SK-N-SH (cell line): Measurements from ENCODE around the gene CACNA1D. TPM values are rescaled to one million over a fixed set of nuclear protein-coding genes. Genes with fewer than 3 reads are reported as not detected.

ENCODE experiments used
- CTCF ChIA-PET: fragments of 300-600, 350-600 bp; formaldehyde crosslinking; extraction: SDS; loops from one replicate; lab custom pipeline; 2021; lab: Yijun Ruan, JAX
- POLR2A ChIA-PET: fragments of 350-600 bp; sonication (Branson Sonifier 250); formaldehyde crosslinking; extraction: SDS; loops from one replicate; lab custom pipeline; 2020; ENCODE audit warnings: antibody characterized with exemption, inconsistent platforms; lab: Yijun Ruan, JAX
- DNase-seq: peaks from one replicate; pipeline ENCODE4 v3.0.0; 2012
- H2AFZ ChIP-seq: fragments of 200-600 bp; sonication (generic); 2 replicates; pipeline ENCODE4 v1.8.1; 2016; ENCODE audit warnings: antibody characterized with exemption, mild to moderate bottlenecking, low read depth
- H3F3A ChIP-seq: fragments of 200-600 bp; sonication (generic); replicated peaks from 2 replicates; pipeline ENCODE3; 2016; ENCODE audit warnings: antibody characterized with exemption, mild to moderate bottlenecking; ENCODE audit not compliant: insufficient read depth
- H3K27ac ChIP-seq, 2 experiments: fragments of 200-500 bp in 1 of 2; fragments of 200-600 bp in 1 of 2; sonication (Bioruptor generic) in 1 of 2; sonication (generic), shearing (Covaris generic) in 1 of 2; 2 replicates each; pipeline versions ENCODE4 v1.5.1 to v1.6.1; 2014 to 2016; ENCODE audit warnings: low read depth in 2 of 2, inconsistent platforms in 1 of 2, low read length in 1 of 2, mild to moderate bottlenecking in 1 of 2, mixed read lengths in 1 of 2
- H3K27me3 ChIP-seq: fragments of 200-600 bp; sonication (generic), shearing (Covaris generic); 2 replicates; pipeline ENCODE4 v1.6.1; 2016; ENCODE audit warnings: mixed run types; ENCODE audit not compliant: insufficient read depth
- H3K36me3 ChIP-seq, 2 experiments: fragments of 200-500 bp in 1 of 2; fragments of 200-600 bp in 1 of 2; sonication (Bioruptor generic) in 1 of 2; sonication (generic) in 1 of 2; replicated peaks in 1 of 2; 2 replicates each; pipeline versions ENCODE3 to v1.5.1; 2014 to 2016; ENCODE audit warnings: low read length in 1 of 2, mild to moderate bottlenecking in 1 of 2; ENCODE audit not compliant: insufficient read depth in 2 of 2, control insufficient read depth in 1 of 2
- H3K4me1 ChIP-seq, 2 experiments: fragments of 200-500 bp in 1 of 2; fragments of 200-600 bp in 1 of 2; sonication (Bioruptor generic) in 1 of 2; sonication (generic), shearing (Covaris generic) in 1 of 2; 2 replicates each; pipeline versions ENCODE4 v1.5.1 to v1.6.1; 2014 to 2016; ENCODE audit warnings: low read depth in 1 of 2, low read length in 1 of 2, mixed run types in 1 of 2; ENCODE audit not compliant: insufficient read depth in 2 of 2, control insufficient read depth in 1 of 2
- H3K4me2 ChIP-seq: fragments of 200-600 bp; sonication (generic), shearing (Covaris generic); 2 replicates; pipeline ENCODE4 v1.6.1; 2017; ENCODE audit warnings: mixed run types
- H3K4me3 ChIP-seq, 2 experiments: fragments of 200-500 bp in 1 of 2; fragments of 200-600 bp in 1 of 2; sonication (Bioruptor generic) in 1 of 2; sonication (generic), shearing (Covaris generic) in 1 of 2; 2 replicates each; pipeline versions ENCODE4 v1.5.1 to v1.8.1; 2014 to 2016; ENCODE audit warnings: low read depth in 2 of 2, inconsistent platforms in 1 of 2, low read length in 1 of 2, mild to moderate bottlenecking in 1 of 2, mixed read lengths in 1 of 2, moderate library complexity in 1 of 2
- H3K79me2 ChIP-seq: fragments of 200-600 bp; sonication (generic); 2 replicates; pipeline ENCODE4 v1.8.1; 2017; ENCODE audit warnings: mild to moderate bottlenecking; ENCODE audit not compliant: insufficient read depth
- H3K9ac ChIP-seq: fragments of 200-600 bp; sonication (generic); 2 replicates; pipeline ENCODE4 v1.6.1; 2017; ENCODE audit warnings: mixed run types
- H3K9me2 ChIP-seq: fragments of 200-600 bp; sonication (generic); 2 replicates; pipeline ENCODE4 v1.6.1; 2017; ENCODE audit warnings: mixed run types
- H3K9me3 ChIP-seq: fragments of 200-600 bp; sonication (generic); 2 replicates; pipeline ENCODE4 v1.6.1; 2017; ENCODE audit warnings: mixed run types, mild to moderate bottlenecking, moderate library complexity
- H4K20me1 ChIP-seq: fragments of 200-600 bp; sonication (generic); 2 replicates; pipeline ENCODE4 v1.6.1; 2017; ENCODE audit warnings: mild to moderate bottlenecking, mixed run types; ENCODE audit not compliant: insufficient read depth
- FOSL2 ChIP-seq: IDR thresholded peaks from 2 replicates; pipeline ENCODE4 v1.4.0; 2012; ENCODE audit warnings: low read depth, mild to moderate bottlenecking, moderate library complexity, borderline replicate concordance
- GATA2 ChIP-seq: sonication (generic); formaldehyde crosslinking; IDR thresholded peaks from 2 replicates; pipeline ENCODE4 v1.5.0; 2020; ENCODE audit warnings: mild to moderate bottlenecking, missing genetic modification reagents
- JUND ChIP-seq: IDR thresholded peaks from 2 replicates; pipeline ENCODE4 v1.4.0; 2012
- MEF2A ChIP-seq: IDR thresholded peaks from 2 replicates; pipeline ENCODE4 v1.4.0; 2012; ENCODE audit warnings: low read depth, borderline replicate concordance
- PBX3 ChIP-seq: IDR thresholded peaks from 2 replicates; pipeline ENCODE4; 2012
- POLR2AphosphoS5 ChIP-seq: IDR thresholded peaks from 2 replicates; pipeline ENCODE4 v1.6.1; 2012; ENCODE audit warnings: low read depth, low read length
- REST ChIP-seq: IDR thresholded peaks from 2 replicates; pipeline ENCODE4 v1.6.1; 2012; ENCODE audit warnings: mild to moderate bottlenecking, low read depth, low read length, moderate library complexity
- RFX5 ChIP-seq: IDR thresholded peaks from 2 replicates; pipeline ENCODE4 v1.6.1; 2012; ENCODE audit warnings: mild to moderate bottlenecking, improper control_type of control experiment, low read length
- RXRA ChIP-seq: IDR thresholded peaks from 2 replicates; pipeline ENCODE4 v1.4.0; 2012; ENCODE audit warnings: low read depth, mild to moderate bottlenecking, borderline replicate concordance
- SMC3 ChIP-seq: IDR thresholded peaks from 2 replicates; pipeline ENCODE4 v1.6.1; 2012; ENCODE audit warnings: low read depth, low read length, improper control_type of control experiment
- USF1 ChIP-seq: IDR thresholded peaks from 2 replicates; pipeline ENCODE4 v1.4.0; 2012; ENCODE audit warnings: low read depth, borderline replicate concordance
- YY1 ChIP-seq: IDR thresholded peaks from 2 replicates; pipeline ENCODE4 v1.4.0; 2012; ENCODE audit warnings: low read depth, mild to moderate bottlenecking
- WGBS: methylation state at CpG from one replicate; pipeline ENCODE4 v1.1.6; 2017; ENCODE audit warnings: low lambda C conversion rate; 5-methylcytosine and 5-hydroxymethylcytosine counted together
- polyA plus RNA-seq, 3 experiments: library from polyadenylated mRNA; depleted of rRNA; stranded (reverse); fragments of >200 nt; gene quantifications; 2 replicates each; pipeline ENCODE4 v1.2.3, GENCODE V29; 2012
- TF ChIP-seq, protein P1 (sequence below): fragments of 150-350 bp; IDR thresholded peaks from 2 replicates; pipeline ENCODE4 v1.6.1; 2016; ENCODE audit warnings: mild to moderate bottlenecking, low read depth, low read length

CACNA1D gene
- polyA plus RNA-seq, 1 of the 3 experiments (the other 2 are of a cell fraction), result 0.12 TPM

GRCh38 chr3:53711387-53711786 is 217.0 kb downstream of the CACNA1D start:
- DNase-seq, result no peak
- H3K9ac ChIP-seq, result no peak overlapping the region
- no peaks in the 10 kb centered on the region for H3K79me2 ChIP-seq
- no peak overlapping the region for H2AFZ ChIP-seq
- no peaks in the 10 kb centered on the region for H3K9me2 ChIP-seq
- H3K4me2 ChIP-seq, result no peak overlapping the region
- peaks cover 3% of the 10 kb centered on the region for H3F3A ChIP-seq
- H3K27me3 ChIP-seq, result no peaks in the 10 kb centered on the region; the same call in none of the 2 replicates
- no peak overlapping the region for H3K4me3 ChIP-seq
- H3K36me3 ChIP-seq, result no peaks in the 10 kb centered on the region
- WGBS, result 66% methylated on average over 5 of the region's 6 CpGs
- H3K4me1 ChIP-seq, result peaks cover 0 to 36% of the 10 kb centered on the region in 2 experiments; a peak in 1 of 4 replicates
- POLR2A ChIA-PET, result interaction anchor here (0.6 kb wide), 1 partner anchor 416 kb away, joined by 3 read pairs; no protein-coding TSS in a partner anchor
- TF ChIP-seq RFX5 (no peak), YY1 (no peak), POLR2AphosphoS5 (no peak), MEF2A (no peak), JUND (no peak), GATA2 (CRISPR knock-in tag) (no peak), FOSL2 (no peak), SMC3 (no peak), RXRA (no peak), REST (no peak), USF1 (no peak), PBX3 (no peak)
- TF ChIP-seq, protein P1, sequence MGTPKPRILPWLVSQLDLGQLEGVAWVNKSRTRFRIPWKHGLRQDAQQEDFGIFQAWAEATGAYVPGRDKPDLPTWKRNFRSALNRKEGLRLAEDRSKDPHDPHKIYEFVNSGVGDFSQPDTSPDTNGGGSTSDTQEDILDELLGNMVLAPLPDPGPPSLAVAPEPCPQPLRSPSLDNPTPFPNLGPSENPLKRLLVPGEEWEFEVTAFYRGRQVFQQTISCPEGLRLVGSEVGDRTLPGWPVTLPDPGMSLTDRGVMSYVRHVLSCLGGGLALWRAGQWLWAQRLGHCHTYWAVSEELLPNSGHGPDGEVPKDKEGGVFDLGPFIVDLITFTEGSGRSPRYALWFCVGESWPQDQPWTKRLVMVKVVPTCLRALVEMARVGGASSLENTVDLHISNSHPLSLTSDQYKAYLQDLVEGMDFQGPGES, result no peak
- H3K27ac ChIP-seq, result no peak overlapping the region
- CTCF ChIA-PET, result interaction anchor here (1.1 to 9.0 kb wide), 18 partner anchors 9 to 413 kb away, joined by 4 to 149 read pairs (median 14); no protein-coding TSS in a partner anchor
- H3K9me3 ChIP-seq, result no peaks in the 10 kb centered on the region
- H4K20me1 ChIP-seq, result no peaks in the 10 kb centered on the region
